NCI-H446 (cell line): ENCODE results near the gene POLA2.

Experiments
- DNase-seq, 2 experiments: peaks; one replicate each; lab custom pipeline; 2025; lab: John Stamatoyannopoulos, UW

The POLA2 gene

GRCh38 chr11:65307298-65308229 lies 45.8 kb downstream of the POLA2 start:
- no peak for DNase-seq

GRCh38 chr11:65308281-65308891 lies 46.6 kb downstream of the POLA2 start:
- no peak for DNase-seq

GRCh38 chr11:65309006-65309405 lies 47.2 kb downstream of the POLA2 start:
- no peak for DNase-seq

GRCh38 chr11:65310215-65310614 lies 48.5 kb downstream of the POLA2 start:
- no peak for DNase-seq

DNA sequence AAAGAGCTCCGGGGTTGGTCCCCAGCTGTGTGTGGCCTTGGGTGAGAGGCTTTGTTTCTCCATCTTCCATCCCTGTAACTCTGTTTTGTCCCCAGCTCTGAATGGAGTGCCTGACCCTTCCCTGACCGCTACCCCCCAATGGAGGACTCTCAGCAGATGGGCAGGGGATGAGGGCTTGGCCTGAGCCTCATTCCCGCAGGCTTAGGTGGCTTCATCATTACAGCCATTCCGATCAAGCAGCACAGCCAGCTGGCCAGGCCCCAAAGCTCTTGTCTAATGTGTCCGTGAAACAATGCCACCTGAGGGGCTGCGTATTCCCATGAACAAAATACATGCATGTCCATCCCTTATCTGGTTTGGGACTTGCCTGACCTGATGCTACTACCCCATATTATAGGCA lies 49.0 kb downstream of the POLA2 start:
- DNase-seq, result no peak

DNA sequence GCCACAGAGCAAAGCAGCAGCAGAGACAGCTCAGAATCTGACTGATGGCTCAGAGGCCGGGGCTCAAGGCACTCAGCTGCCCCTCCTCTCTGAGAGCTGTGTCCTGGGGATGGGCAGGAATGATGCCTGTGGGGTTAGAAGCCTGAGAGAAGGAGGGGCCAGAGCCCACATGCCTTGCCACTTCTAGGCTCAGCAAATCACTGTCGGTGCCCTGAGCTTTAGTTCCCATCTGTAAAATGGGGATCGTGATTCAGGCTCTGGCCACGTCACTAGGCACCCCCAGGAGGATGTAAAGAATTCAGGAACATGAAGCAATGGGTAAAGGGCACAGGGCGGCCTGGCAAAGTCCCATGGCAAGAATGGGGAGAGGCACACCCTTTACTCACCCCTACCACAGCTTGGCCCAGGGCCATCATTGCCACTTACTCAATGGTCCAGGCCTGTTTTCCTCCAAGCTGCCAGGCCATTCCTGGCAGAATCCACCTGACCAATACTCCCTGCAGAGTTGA lies 49.5 kb downstream of the POLA2 start:
- DNase-seq, result no peak

DNA sequence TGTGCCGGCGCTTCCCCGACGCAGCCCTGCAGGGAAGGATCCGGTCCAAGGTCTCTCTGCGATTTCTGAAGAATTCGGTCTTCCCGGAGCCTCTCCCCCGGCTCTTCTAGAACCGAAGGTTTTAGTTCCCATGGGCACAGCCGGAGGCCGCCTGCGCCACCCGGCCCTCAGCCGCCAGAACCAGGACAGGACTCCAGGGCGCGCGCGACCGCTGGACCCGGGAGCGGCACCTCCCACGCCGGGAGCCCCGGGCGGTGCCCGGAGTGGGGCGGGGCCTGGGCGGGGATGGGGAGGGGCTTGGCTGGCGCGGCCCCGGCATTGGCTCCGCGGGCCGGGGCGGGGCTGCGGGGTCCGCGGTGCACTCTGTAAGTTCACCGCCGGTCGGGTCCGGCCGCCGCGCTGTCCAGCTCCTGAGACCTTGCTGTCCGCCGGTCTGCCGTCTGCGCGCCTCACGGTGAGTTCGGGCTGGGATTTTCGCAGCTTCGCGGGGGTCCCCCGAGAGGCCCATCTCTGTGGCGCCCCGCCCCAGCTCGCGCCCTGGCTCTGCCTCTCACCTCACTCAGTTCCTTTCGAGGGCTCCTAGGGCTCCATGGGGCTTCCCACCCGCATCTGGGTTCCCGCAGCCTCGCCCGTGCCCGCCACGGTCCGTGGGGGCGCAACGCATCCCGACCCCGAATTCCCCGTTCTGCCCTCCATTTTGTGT lies 52.9 kb downstream of the POLA2 start, which contains the start of gene CDC42EP2:
TSS of gene CDC42EP2 (plus strand) at position 366 of the 703 bp plus-strand sequence. CDS start 6,033 bp downstream, outside the sequence.
- DNase-seq, result peak in 1 of 2 experiments; percentile 83

DNA sequence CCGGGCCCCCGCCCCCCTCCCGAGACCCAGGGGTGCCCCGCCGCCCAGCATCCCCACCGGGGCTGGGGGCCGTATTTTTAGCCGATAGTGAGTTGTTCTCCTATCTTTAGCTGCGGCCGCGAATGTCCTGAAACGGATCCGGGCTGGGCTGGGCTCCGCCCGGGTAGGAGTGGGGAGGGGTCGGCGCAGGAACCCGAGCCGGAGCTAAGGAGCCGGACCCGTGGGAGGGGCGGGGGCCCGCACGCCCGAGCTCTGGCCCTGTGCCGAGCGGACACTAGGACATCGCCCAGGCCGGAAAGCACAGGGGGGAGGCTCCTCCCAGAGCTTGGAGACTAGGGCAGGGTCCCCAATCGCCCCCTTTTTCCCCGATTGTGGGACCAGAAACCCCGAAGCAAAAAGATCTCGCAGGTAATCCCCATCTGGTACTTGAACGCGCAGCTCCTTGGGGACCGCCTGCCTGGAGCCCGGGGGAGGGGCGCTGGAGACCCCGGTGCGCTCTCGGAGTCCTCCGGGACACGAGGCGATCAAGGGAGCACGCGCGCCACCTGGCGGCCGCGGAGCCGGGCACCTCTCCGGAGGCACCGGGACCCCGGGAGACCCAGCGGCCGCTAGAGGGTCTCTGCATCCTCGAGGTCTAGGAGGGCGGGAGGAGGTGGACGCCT lies 53.6 kb downstream of the POLA2 start:
- DNase-seq, result peak; percentile 60 to 80

DNA sequence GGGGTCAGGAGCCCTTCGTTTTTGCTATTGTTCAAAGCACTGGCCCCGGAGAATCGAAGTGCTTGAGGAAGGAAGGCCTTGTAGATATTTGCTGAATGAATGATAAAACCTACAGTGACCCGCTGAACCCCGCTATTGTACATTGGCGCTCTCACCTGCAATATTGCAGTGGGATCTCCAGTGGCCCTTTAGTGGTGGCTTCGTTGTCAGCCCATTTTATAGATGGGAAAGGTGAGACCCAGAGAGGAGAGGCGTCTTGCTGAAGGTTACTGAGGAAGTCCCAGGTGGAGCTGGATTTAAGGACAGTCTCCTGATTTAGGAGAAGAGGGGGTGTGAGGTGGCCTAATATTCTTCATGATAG lies 54.1 kb downstream of the POLA2 start:
- no peak for DNase-seq

DNA sequence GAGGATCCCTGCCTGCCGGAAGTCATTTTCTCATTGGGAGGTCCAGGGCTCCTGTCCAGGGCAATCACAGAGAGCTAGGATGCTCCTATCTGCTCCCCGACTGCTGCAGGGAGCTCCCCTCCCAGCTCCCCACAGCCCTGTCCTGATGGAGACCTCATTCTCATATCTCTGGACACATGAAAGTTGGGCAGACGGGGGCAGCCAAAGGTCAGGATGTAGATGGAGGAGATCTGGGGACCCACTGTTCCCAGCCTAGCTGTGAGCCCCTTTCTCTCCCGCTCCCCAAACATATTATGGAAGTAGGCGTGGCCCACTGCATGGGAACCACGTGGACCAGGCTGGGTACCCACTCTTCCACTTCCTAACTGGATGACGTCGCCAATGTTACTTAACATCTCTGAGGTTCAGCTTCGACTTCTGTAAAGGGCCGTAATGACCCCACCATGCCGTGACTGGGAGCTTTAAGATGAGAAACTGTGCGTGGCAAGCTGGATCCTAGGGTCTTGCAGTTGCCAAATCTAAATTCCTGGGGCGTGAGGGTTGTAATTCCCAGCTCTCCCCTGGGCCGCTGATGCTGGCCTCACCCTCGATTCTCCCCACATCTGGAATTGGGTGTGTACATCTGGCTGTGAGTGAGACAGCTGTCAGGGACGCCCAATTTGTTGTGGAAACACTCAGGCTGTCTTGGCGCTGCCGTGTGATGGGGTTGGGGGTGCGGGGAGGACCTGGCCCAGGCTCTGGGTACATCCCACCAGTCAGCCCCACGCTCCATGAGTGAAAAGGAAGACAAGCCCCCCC lies 54.7 kb downstream of the POLA2 start:
- DNase-seq, result no peak

GRCh38 chr11:65317025-65317786 lies 55.4 kb downstream of the POLA2 start:
- no peak for DNase-seq

- DNase-seq, result no peak
These were observed 58.8 kb downstream of the POLA2 start for GRCh38 chr11:65320386-65321075.

GRCh38 chr11:65321076-65321475 lies 59.3 kb downstream of the POLA2 start:
- DNase-seq, result no peak

DNA sequence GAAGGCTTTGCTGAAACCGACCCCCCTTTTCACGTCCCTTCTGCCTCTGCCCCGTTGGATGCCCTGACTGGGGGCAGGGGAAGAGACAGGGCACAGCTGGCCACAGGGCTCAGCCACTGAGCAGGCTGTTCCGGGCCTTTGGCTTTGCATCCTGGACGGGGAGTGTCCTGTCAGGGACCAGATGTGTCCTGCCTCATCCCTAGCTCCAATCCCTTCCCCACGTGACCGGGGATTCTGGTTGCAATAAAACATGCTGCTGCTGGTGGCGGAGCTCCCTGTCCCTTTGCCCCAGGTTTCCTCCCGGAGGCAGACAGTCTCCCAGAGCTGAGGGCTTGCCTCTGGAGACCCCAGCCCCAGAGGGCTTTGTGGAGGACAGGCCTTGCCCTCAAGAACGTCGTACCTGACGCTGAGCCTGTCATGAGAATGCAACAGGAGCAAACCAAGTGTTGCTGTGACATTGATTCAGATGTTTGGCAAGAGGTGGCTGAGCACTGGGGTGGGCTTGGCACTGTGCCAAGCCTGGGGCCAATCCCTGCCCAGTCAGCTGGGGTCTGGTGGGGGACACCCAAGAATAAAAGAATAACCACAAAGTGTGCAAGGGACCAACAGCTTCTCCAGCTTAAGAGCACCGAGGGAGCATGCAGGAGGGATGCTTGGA lies 60.2 kb downstream of the POLA2 start:
- DNase-seq, result no peak

- no peak for DNase-seq
These were observed 62.1 kb downstream of the POLA2 start for GRCh38 chr11:65323813-65324212.

- DNase-seq, result no peak
These were observed 63.7 kb downstream of the POLA2 start for GRCh38 chr11:65325435-65325834.

- no peak for DNase-seq
These were observed 65.3 kb downstream of the POLA2 start for GRCh38 chr11:65327021-65327420.

DNA sequence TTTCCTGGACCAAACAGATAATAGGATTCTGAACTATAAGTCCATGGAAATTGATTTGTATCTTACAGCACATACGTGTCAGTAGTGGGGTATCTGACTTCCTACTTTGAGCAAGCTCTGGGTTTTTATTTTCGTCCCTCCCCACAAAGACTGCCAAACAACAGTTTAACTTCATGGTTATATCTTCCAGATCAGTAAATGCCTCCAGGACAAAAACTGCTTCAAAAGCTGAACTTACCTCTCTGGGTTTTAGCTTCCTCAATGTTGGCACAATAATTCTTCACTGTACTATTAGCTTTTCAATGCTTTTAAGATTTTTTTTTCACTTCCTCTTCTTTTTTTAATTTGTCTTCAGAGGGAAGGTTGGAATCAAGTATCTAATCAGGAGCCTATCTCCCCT lies 67.7 kb downstream of the POLA2 start:
- DNase-seq, result no peak

- peak; percentile 89 to 93 for DNase-seq
These were observed 68.2 kb downstream of the POLA2 start for GRCh38 chr11:65329944-65330403.
